HUES48 (cell line): ENCODE data around the gene MSTO1.
"Not testable (repeated sequence)": the region's sequence is repeated elsewhere in the genome, so short reads cannot be mapped to it uniquely, and the experiment has no call there.

Experiments
- H3K27ac ChIP-seq: one replicate; pipeline ENCODE4 v1.7.0; 2013; ENCODE audit warnings: low read depth, low read length, inconsistent platforms
- H3K27me3 ChIP-seq: 2 replicates; pipeline ENCODE4 v1.6.1; 2013; ENCODE audit warnings: mild to moderate bottlenecking, low read length; ENCODE audit not compliant: control insufficient read depth, insufficient read depth
- H3K36me3 ChIP-seq: 2 replicates; pipeline ENCODE4 v1.6.1; 2013; ENCODE audit warnings: low read length; ENCODE audit not compliant: control insufficient read depth, insufficient read depth
- H3K4me1 ChIP-seq: 2 replicates; pipeline ENCODE4 v1.6.1; 2013; ENCODE audit warnings: mild to moderate bottlenecking, low read length; ENCODE audit not compliant: control insufficient read depth, insufficient read depth
- H3K4me3 ChIP-seq: 2 replicates; pipeline ENCODE4 v1.5.1; 2013; ENCODE audit warnings: mild to moderate bottlenecking, low read depth, low read length
- H3K9ac ChIP-seq: 2 replicates; pipeline ENCODE4 v1.6.1; 2013; ENCODE audit warnings: mild to moderate bottlenecking, low read depth, low read length, moderate library complexity
- H3K9me3 ChIP-seq: 2 replicates; pipeline ENCODE4 v1.6.1; 2013; ENCODE audit warnings: low read length; ENCODE audit not compliant: control insufficient read depth, insufficient read depth

The MSTO1 gene

DNA sequence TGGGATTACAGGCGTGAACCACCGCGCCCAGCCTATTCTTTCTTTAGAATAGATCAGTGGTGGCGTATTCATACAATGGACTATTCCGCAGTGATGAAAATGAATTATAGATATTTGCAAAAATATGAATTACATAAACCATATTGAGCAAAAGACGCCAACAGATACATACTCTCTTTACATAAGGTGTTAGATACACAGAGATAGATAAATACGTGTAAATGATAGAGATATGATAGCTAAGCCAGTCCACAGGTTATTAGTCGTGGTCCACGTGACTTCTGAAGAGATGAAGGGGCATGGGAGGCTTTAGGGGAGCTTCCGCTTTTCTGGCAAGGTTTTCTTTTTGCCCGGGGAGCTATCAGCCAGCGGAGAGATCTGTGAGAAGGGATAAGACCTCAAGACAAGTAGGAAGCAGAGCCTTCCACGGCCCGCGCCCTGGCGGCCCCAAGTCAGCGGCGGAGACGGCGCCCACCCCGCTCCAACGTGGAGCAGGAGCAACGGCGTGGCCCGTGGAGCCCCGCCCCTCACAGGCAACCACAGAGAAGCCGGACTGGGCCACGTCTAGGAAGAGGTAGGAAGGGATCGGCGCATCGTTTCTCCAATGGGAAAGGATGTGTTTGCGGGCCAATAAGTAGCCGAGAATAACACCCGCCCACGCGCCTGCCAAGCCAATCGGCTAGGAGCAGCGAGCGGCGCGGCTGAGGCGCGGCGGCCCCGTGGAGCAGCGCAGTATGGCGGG lies at the start of gene MSTO1:
TSS of gene MSTO1 (plus strand) at position 704 of the 742 bp plus-strand sequence. CDS start at position 735, 31 bp downstream.
- Histone ChIP-seq H3K9ac (peak within 1 kb of the TSS; percentile 78), H3K36me3 (peaks cover 16% of the 10 kb centered on the region), H3K4me3 (peak within 1 kb of the TSS; percentile 73), H3K4me1 (0 out of 2 replicates have a peak, but pooled peaks cover 3% of the 10 kb centered on the region), H3K27me3 (no peaks in the 10 kb centered on the region), H3K27ac (peak within 1 kb of the TSS; percentile 81), H3K9me3 (no peaks in the 10 kb centered on the region)

GRCh38 chr1:155561779-155562580 lies 48.0 kb upstream of the MSTO1 start:
- H3K9me3 ChIP-seq, H3K27me3 ChIP-seq, H3K4me1 ChIP-seq: not testable (repeated sequence)
- H3K4me3 ChIP-seq, result peak overlapping the region; percentile 99
- peaks cover 12% of the 10 kb centered on the region for H3K36me3 ChIP-seq
- peak overlapping the region; percentile 99 for H3K27ac ChIP-seq
- peak overlapping the region; percentile 93 for H3K9ac ChIP-seq

DNA sequence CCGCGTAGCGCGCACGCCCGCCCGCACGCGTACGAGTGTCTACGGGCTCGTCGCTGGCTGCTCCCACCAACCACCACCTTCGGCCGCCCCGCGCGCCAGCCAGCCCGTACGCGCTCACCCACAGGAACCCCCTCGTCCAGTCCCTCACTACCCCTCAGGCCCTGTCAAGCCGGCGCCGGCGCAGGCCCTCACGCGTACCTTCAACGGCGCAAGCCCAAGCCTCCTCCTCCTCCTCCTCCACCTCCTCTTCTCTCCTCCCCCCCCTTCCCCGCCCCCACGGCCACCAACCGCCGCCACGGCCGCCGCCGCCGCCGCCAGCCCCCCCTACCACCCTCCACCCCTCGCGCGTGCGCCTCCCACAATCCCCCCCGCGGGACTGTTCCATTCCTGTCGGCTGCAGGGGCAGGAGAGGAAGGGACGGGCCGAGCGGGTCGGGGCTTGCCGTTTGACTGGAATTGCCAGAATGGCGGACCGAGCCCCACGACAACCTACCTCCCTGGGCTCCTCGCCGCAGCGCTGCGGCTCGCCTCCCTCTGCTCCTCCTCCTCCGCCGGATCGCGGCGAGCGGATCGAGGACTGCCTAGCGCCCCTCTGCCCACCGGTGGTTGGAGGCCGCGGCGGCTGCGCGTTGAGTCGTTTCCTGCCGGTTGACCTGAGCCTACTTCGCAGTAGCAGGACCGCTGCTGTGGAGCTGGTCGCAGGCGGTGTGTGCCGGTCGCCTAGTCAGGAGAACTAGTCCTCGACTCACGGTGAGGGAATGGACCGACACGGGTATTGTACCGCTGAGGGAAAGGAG lies 47.2 kb upstream of the MSTO1 start, which contains the start of gene ASH1L:
TSS of gene ASH1L (minus strand) at position 223 of the 796 bp plus-strand sequence. CDS start 41,284 bp downstream, outside the sequence.
- Histone ChIP-seq H3K4me1 (peaks cover 3% of the 10 kb centered on the region; the same call in 1 of the 2 replicates), H3K4me3 (peak within 1 kb of the TSS; percentile 99), H3K9ac (peak within 1 kb of the TSS; percentile 99), H3K9me3 (no peaks in the 10 kb centered on the region), H3K36me3 (peaks cover 12% of the 10 kb centered on the region), H3K27me3 (no peaks in the 10 kb centered on the region), H3K27ac (peak within 1 kb of the TSS; percentile 99)

DNA sequence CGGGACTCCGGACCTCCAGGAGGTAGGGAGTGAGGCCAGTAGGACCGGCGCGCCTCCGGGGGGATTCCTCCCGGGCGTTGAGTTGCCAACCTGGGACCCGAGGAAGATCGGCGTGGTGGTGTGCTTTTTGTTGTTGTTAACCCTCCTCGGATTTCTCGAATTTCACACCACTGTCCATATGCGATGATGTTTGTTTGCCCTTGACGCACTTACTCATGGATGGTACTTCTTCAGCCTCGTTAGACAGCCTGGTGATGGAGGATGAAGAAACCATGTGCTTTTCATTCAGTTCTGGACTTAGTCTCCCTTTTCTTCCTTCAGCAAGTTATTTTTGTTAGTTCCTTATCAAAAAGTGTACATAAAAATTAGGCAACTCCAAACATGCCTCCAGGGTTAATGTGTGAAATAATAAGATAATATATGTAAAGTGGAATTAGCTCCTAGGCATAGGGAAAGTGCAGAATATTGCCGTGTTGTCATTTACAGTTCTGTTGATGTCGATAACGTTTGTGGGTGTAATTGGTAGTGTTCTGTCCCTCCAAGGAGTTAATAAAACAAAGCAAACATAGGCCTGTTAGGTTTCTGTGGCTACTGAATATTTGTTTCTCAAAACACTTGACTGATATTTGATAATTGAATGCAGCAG lies 46.5 kb upstream of the MSTO1 start:
- not testable (repeated sequence) for H3K27me3 ChIP-seq, H3K9me3 ChIP-seq, H3K4me1 ChIP-seq
- Histone ChIP-seq H3K27ac (peak overlapping the region; percentile 99), H3K4me3 (peak overlapping the region; percentile 99), H3K36me3 (peaks cover 12% of the 10 kb centered on the region), H3K9ac (peak overlapping the region; percentile 99)

DNA sequence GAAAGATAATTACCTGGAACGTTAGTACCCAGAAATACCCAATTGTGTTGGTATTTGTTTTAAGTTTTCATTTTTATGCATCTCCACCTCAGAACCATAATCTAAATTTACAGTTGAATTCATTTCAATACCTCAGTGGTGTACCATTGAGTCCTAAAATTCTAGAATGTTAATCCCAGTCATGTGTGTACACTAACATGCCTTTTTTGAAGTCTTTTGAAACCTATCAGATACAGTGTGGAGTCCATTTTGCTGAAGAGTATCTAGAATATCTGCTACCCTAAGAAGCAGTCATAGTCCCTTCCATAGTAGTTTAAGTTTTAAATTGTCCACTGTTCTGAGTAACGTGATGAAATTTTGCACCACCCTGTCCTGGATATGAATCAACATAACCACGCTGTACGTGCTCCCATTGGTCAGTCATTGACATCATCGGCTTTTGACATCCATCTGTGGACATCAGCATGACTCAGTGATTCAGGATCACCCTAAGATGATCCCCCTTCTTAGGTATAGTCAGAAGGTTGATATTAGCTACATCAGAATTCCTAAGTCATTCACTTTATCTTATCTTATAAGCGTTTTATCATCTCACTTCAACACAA lies 39.9 kb upstream of the MSTO1 start:
- Histone ChIP-seq H3K36me3 (peaks cover 23% of the 10 kb centered on the region), H3K9ac (no peak overlapping the region), H3K4me1 (no peaks in the 10 kb centered on the region), H3K27ac (no peak overlapping the region), H3K27me3 (no peaks in the 10 kb centered on the region), H3K9me3 (no peaks in the 10 kb centered on the region), H3K4me3 (no peak overlapping the region)

- peaks cover 18% of the 10 kb centered on the region for H3K36me3 ChIP-seq
- no peak overlapping the region for H3K27ac ChIP-seq
- H3K9me3 ChIP-seq, result no peaks in the 10 kb centered on the region
- H3K9ac ChIP-seq, result no peak overlapping the region
- H3K4me3 ChIP-seq, result no peak overlapping the region
- no peaks in the 10 kb centered on the region for H3K27me3 ChIP-seq
- H3K4me1 ChIP-seq, result no peaks in the 10 kb centered on the region
These were observed 39.4 kb upstream of the MSTO1 start for GRCh38 chr1:155570593-155570990.

DNA sequence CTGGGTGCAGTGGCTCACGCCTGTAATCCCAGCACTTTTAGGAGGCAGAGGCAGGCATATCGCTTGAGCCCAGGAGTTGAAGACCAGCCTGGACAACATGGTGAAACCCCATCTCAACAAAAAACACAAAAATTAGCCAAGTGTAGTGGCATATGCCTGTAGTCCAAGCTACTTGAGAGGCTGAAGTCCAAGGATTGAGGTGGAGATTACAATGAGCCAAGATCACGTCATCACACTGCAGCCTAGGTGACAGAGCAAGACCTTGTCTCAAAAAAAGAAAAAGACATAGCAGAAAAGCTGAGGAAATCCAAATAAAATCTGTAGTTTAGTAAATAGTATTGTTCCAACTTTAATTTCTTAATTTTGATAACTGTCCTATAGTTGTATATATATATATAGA lies 35.9 kb upstream of the MSTO1 start:
- H3K36me3 ChIP-seq, result peaks cover 11% of the 10 kb centered on the region; the same call in 1 of the 2 replicates
- no peaks in the 10 kb centered on the region for H3K9me3 ChIP-seq
- no peaks in the 10 kb centered on the region for H3K4me1 ChIP-seq
- no peak overlapping the region for H3K9ac ChIP-seq
- no peaks in the 10 kb centered on the region for H3K27me3 ChIP-seq
- H3K27ac ChIP-seq, result no peak overlapping the region
- no peak overlapping the region for H3K4me3 ChIP-seq

DNA sequence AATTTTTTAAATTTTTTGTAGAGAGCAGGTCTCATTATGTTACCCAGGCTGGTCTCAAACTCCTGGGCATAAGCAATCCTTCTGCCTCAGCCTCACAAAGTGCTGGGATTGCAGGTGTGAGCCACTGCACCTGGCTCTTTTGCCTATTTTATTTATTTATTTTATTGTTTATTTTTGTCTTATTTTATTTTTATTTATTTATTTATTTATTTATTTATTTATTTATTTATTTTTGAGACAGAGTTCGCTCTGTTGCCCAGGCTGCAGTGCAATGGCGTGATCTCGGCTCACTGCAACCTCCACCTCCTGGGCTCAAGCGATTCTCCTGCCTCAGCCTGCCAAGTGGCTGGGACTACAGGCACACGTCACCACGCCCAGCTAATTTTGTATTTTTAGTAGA lies 34.4 kb upstream of the MSTO1 start:
- H3K9me3 ChIP-seq, H3K4me1 ChIP-seq, H3K27me3 ChIP-seq, H3K9ac ChIP-seq, H3K36me3 ChIP-seq, H3K27ac ChIP-seq, H3K4me3 ChIP-seq: not testable (repeated sequence)

GRCh38 chr1:155583846-155584245 lies 26.2 kb upstream of the MSTO1 start:
- not testable (repeated sequence) for H3K4me1 ChIP-seq, H3K4me3 ChIP-seq, H3K9me3 ChIP-seq, H3K36me3 ChIP-seq, H3K27ac ChIP-seq, H3K27me3 ChIP-seq, H3K9ac ChIP-seq

GRCh38 chr1:155589282-155589681 lies 20.7 kb upstream of the MSTO1 start:
- not testable (repeated sequence) for H3K4me3 ChIP-seq, H3K27me3 ChIP-seq, H3K27ac ChIP-seq, H3K36me3 ChIP-seq, H3K9ac ChIP-seq, H3K9me3 ChIP-seq, H3K4me1 ChIP-seq
